Nephron (organoid): ENCODE results near the gene NFKBIE.

Experiments
- H3K27ac Mint-ChIP-seq, 3 experiments: 2 replicates each; pipeline ENCODE4 v1.8.0; 2020; ENCODE audit warnings: mixed read lengths in 3 of 3, mild to moderate bottlenecking in 2 of 3, moderate library complexity in 1 of 3
- H3K27me3 Mint-ChIP-seq: 2 replicates; pipeline ENCODE4 v1.8.0; 2021; ENCODE audit warnings: low read depth, mild to moderate bottlenecking, moderate library complexity, mixed read lengths
- H3K36me3 Mint-ChIP-seq: 2 replicates; pipeline ENCODE4 v1.8.0; 2020; ENCODE audit warnings: low read depth, mixed read lengths
- H3K4me1 Mint-ChIP-seq: 2 replicates; pipeline ENCODE4 v1.8.0; 2020; ENCODE audit warnings: mixed read lengths
- H3K4me3 Mint-ChIP-seq, 3 experiments: 2 replicates each; pipeline ENCODE4 v1.8.0; 2020; ENCODE audit warnings: mild to moderate bottlenecking in 3 of 3, mixed read lengths in 3 of 3, moderate library complexity in 2 of 3
- H3K9me3 Mint-ChIP-seq: 2 replicates; pipeline ENCODE4 v1.8.0; 2020; ENCODE audit warnings: mixed read lengths
- CTCF ChIP-seq, 3 experiments: fragments of 200-600 bp; sonication (generic); IDR thresholded peaks; one replicate each; pipeline ENCODE4 v1.5.0; 2021; ENCODE audit warnings: antibody characterized with exemption in 3 of 3; ENCODE audit not compliant: unreplicated experiment in 3 of 3

NFKBIE gene

GRCh38 chr6:44277763-44278162 is 12.4 kb upstream of the NFKBIE start:
- no peaks in the 10 kb centered on the region for H3K9me3 Mint-ChIP-seq
- no peak overlapping the region for H3K4me3 Mint-ChIP-seq
- H3K27ac Mint-ChIP-seq: no peak overlapping the region
- TF ChIP-seq CTCF (IDR thresholded peaks at IDR 0.05; ENCODE audit: unreplicated experiment in 3 of 3): no peak
- no peaks in the 10 kb centered on the region for H3K36me3 Mint-ChIP-seq
- no peaks in the 10 kb centered on the region for H3K4me1 Mint-ChIP-seq
- H3K27me3 Mint-ChIP-seq: peaks cover 46% of the 10 kb centered on the region

GRCh38 chr6:44276667-44277640 is 11.6 kb upstream of the NFKBIE start:
- Mint-ChIP-seq H3K27ac (no peak overlapping the region), H3K4me3 (no peak overlapping the region), H3K9me3 (no peaks in the 10 kb centered on the region), H3K36me3 (no peaks in the 10 kb centered on the region), H3K27me3 (peaks cover 51% of the 10 kb centered on the region), H3K4me1 (no peaks in the 10 kb centered on the region)
- TF ChIP-seq CTCF (IDR thresholded peaks at IDR 0.05; ENCODE audit: unreplicated experiment in 3 of 3): no peak

- H3K9me3 Mint-ChIP-seq: no peaks in the 10 kb centered on the region
Measured at GRCh38 chr6:44275749-44276648, 10.6 kb upstream of the NFKBIE start.

GRCh38 chr6:44275271-44275748 is 10.0 kb upstream of the NFKBIE start:
- H3K27ac Mint-ChIP-seq: no peak overlapping the region
- no peak for TF ChIP-seq CTCF (IDR thresholded peaks at IDR 0.05; ENCODE audit: unreplicated experiment in 3 of 3)
- H3K9me3 Mint-ChIP-seq: no peaks in the 10 kb centered on the region
- no peaks in the 10 kb centered on the region for H3K36me3 Mint-ChIP-seq
- no peaks in the 10 kb centered on the region for H3K4me1 Mint-ChIP-seq
- H3K27me3 Mint-ChIP-seq: peaks cover 55% of the 10 kb centered on the region
- no peak overlapping the region for H3K4me3 Mint-ChIP-seq

More at GRCh38 chr6:44275749-44276648, 10.6 kb upstream of the NFKBIE start:
- Mint-ChIP-seq H3K36me3 (no peaks in the 10 kb centered on the region), H3K27ac (no peak overlapping the region), H3K4me3 (no peak overlapping the region), H3K27me3 (peaks cover 60% of the 10 kb centered on the region), H3K4me1 (no peaks in the 10 kb centered on the region)
- no peak for TF ChIP-seq CTCF (IDR thresholded peaks at IDR 0.05; ENCODE audit: unreplicated experiment in 3 of 3)

- no peak for TF ChIP-seq CTCF (IDR thresholded peaks at IDR 0.05; ENCODE audit: unreplicated experiment in 3 of 3)
- no peaks in the 10 kb centered on the region for H3K36me3 Mint-ChIP-seq
- H3K9me3 Mint-ChIP-seq: no peaks in the 10 kb centered on the region
- no peak overlapping the region for H3K27ac Mint-ChIP-seq
- H3K4me1 Mint-ChIP-seq: no peaks in the 10 kb centered on the region
- peaks cover 54% of the 10 kb centered on the region for H3K27me3 Mint-ChIP-seq
- no peak overlapping the region for H3K4me3 Mint-ChIP-seq
Measured at GRCh38 chr6:44273617-44274016, 8.3 kb upstream of the NFKBIE start.
